ENCODE data around the gene RFK.

The RFK gene

GRCh38 chr9:76419782-76420380 is 25.7 kb upstream of the RFK start:
- Mint-ChIP-seq H3K4me3 (no peak overlapping the region), H3K27ac (no peak overlapping the region), H3K27me3 (peaks cover 6% of the 10 kb centered on the region), H3K4me1 (peaks cover 39% of the 10 kb centered on the region), H3K9me3 (peaks cover 0 to 1% of the 10 kb centered on the region in 2 donors)
- DNase-seq (no peak), ATAC-seq (no peak)

- DNase-seq (no peak), ATAC-seq (no peak)
- H3K4me1 Mint-ChIP-seq: peaks cover 30% of the 10 kb centered on the region
- no peak overlapping the region for H3K27ac Mint-ChIP-seq
- peaks cover 11 to 17% of the 10 kb centered on the region in 2 donors for H3K9me3 Mint-ChIP-seq
- no peak overlapping the region for H3K4me3 Mint-ChIP-seq
- peaks cover 6% of the 10 kb centered on the region for H3K27me3 Mint-ChIP-seq
These were observed 23.2 kb upstream of the RFK start for GRCh38 chr9:76417394-76417793.

- no peak for DNase-seq
- Mint-ChIP-seq H3K9me3 (peaks cover 11 to 17% of the 10 kb centered on the region in 2 donors), H3K4me1 (peaks cover 30% of the 10 kb centered on the region), H3K4me3 (no peak overlapping the region), H3K27ac (peak overlapping the region in 1 of 2 donors; percentile 26), H3K27me3 (peaks cover 6% of the 10 kb centered on the region)
- ATAC-seq: no peak
These were observed 21.5 kb upstream of the RFK start for GRCh38 chr9:76415731-76416130.

- H3K4me3 Mint-ChIP-seq: peak overlapping the region in 1 of 2 donors; percentile 10
- peaks cover 6% of the 10 kb centered on the region for H3K27me3 Mint-ChIP-seq
- H3K9me3 Mint-ChIP-seq: peaks cover 11 to 17% of the 10 kb centered on the region in 2 donors
- no peak for ATAC-seq
- no peak overlapping the region for H3K27ac Mint-ChIP-seq
- DNase-seq: no peak
- peaks cover 30% of the 10 kb centered on the region for H3K4me1 Mint-ChIP-seq
These were observed 20.9 kb upstream of the RFK start for GRCh38 chr9:76415154-76415553.

GRCh38 chr9:76414661-76415060 is 20.4 kb upstream of the RFK start:
- Mint-ChIP-seq H3K4me3 (peak overlapping the region in 1 of 2 donors; percentile 10), H3K27me3 (peaks cover 6% of the 10 kb centered on the region), H3K4me1 (peaks cover 30% of the 10 kb centered on the region), H3K9me3 (peaks cover 11 to 17% of the 10 kb centered on the region in 2 donors), H3K27ac (no peak overlapping the region)
- peak; percentile 56 for ATAC-seq
- no peak for DNase-seq

- ATAC-seq (no peak), DNase-seq (no peak)
- Mint-ChIP-seq H3K27me3 (peaks cover 6% of the 10 kb centered on the region), H3K4me3 (no peak overlapping the region), H3K27ac (no peak overlapping the region), H3K4me1 (peaks cover 31% of the 10 kb centered on the region), H3K9me3 (peaks cover 11 to 17% of the 10 kb centered on the region in 2 donors)
These were observed 19.4 kb upstream of the RFK start for GRCh38 chr9:76413658-76414057.

- no peak overlapping the region for H3K4me3 Mint-ChIP-seq
- no peak for ATAC-seq
- H3K9me3 Mint-ChIP-seq: peaks cover 11 to 17% of the 10 kb centered on the region in 2 donors
- no peak for DNase-seq
- H3K27ac Mint-ChIP-seq: peak overlapping the region in 1 of 2 donors; percentile 24
- H3K4me1 Mint-ChIP-seq: peaks cover 37% of the 10 kb centered on the region
- peaks cover 6% of the 10 kb centered on the region for H3K27me3 Mint-ChIP-seq
These were observed 18.4 kb upstream of the RFK start for GRCh38 chr9:76412638-76413037.

- ATAC-seq (no peak), DNase-seq (no peak)
- no peaks in the 10 kb centered on the region for H3K9me3 Mint-ChIP-seq
- H3K27ac Mint-ChIP-seq: no peak overlapping the region
- no peaks in the 10 kb centered on the region for H3K27me3 Mint-ChIP-seq
- peaks cover 21% of the 10 kb centered on the region for H3K4me1 Mint-ChIP-seq
- no peak overlapping the region for H3K4me3 Mint-ChIP-seq
These were observed 11.6 kb upstream of the RFK start for GRCh38 chr9:76405868-76406267.

GRCh38 chr9:76405340-76405739 is 11.1 kb upstream of the RFK start:
- Mint-ChIP-seq H3K27ac (no peak overlapping the region), H3K9me3 (no peaks in the 10 kb centered on the region), H3K4me3 (no peak overlapping the region), H3K4me1 (peaks cover 27% of the 10 kb centered on the region), H3K27me3 (no peaks in the 10 kb centered on the region)
- no peak for ATAC-seq
- no peak for DNase-seq

- no peak for ATAC-seq
- H3K27me3 Mint-ChIP-seq: no peaks in the 10 kb centered on the region
- DNase-seq: no peak
- no peaks in the 10 kb centered on the region for H3K9me3 Mint-ChIP-seq
- H3K4me3 Mint-ChIP-seq: no peak overlapping the region
- peaks cover 31% of the 10 kb centered on the region for H3K4me1 Mint-ChIP-seq
- H3K27ac Mint-ChIP-seq: no peak overlapping the region
These were observed 10.2 kb upstream of the RFK start for GRCh38 chr9:76404401-76404800.

- peak; percentile 24 to 32 for DNase-seq
These were observed 9.1 kb upstream of the RFK start for GRCh38 chr9:76403352-76403751.

GRCh38 chr9:76401580-76402354 is 7.5 kb upstream of the RFK start:
- Mint-ChIP-seq H3K4me3 (no peak overlapping the region), H3K9me3 (no peaks in the 10 kb centered on the region), H3K27ac (no peak overlapping the region), H3K4me1 (peaks cover 23% of the 10 kb centered on the region), H3K27me3 (no peaks in the 10 kb centered on the region)
- no peak for ATAC-seq
- DNase-seq: no peak

More at GRCh38 chr9:76403352-76403751, 9.1 kb upstream of the RFK start:
- ATAC-seq: peak; percentile 96
- peak overlapping the region in 1 of 2 donors; percentile 80 for H3K27ac Mint-ChIP-seq
- H3K9me3 Mint-ChIP-seq: no peaks in the 10 kb centered on the region
- H3K4me3 Mint-ChIP-seq: peak overlapping the region; percentile 60 to 70
- H3K4me1 Mint-ChIP-seq: peaks cover 26% of the 10 kb centered on the region
- no peaks in the 10 kb centered on the region for H3K27me3 Mint-ChIP-seq

- H3K4me3 Mint-ChIP-seq: no peak overlapping the region
- H3K4me1 Mint-ChIP-seq: peaks cover 23% of the 10 kb centered on the region
- H3K9me3 Mint-ChIP-seq: no peaks in the 10 kb centered on the region
- ATAC-seq: no peak
- H3K27ac Mint-ChIP-seq: no peak overlapping the region
- H3K27me3 Mint-ChIP-seq: no peaks in the 10 kb centered on the region
- no peak for DNase-seq
These were observed 7.0 kb upstream of the RFK start for GRCh38 chr9:76401176-76401575.

GRCh38 chr9:76400534-76401096 is 6.4 kb upstream of the RFK start:
- H3K9me3 Mint-ChIP-seq: no peaks in the 10 kb centered on the region
- peak; percentile 34 for ATAC-seq
- no peaks in the 10 kb centered on the region for H3K27me3 Mint-ChIP-seq
- H3K27ac Mint-ChIP-seq: no peak overlapping the region
- no peak overlapping the region for H3K4me3 Mint-ChIP-seq
- peaks cover 25% of the 10 kb centered on the region for H3K4me1 Mint-ChIP-seq
- DNase-seq: no peak

GRCh38 chr9:76399856-76400255 is 5.6 kb upstream of the RFK start:
- H3K27ac Mint-ChIP-seq: no peak overlapping the region
- no peak for ATAC-seq
- no peaks in the 10 kb centered on the region for H3K9me3 Mint-ChIP-seq

GRCh38 chr9:76396597-76396996 is 2.4 kb upstream of the RFK start:
- Mint-ChIP-seq H3K9me3 (no peaks in the 10 kb centered on the region), H3K27me3 (no peaks in the 10 kb centered on the region), H3K4me3 (no peak overlapping the region), H3K4me1 (peaks cover 31% of the 10 kb centered on the region), H3K27ac (no peak overlapping the region)
- DNase-seq (no peak), ATAC-seq (no peak)

More at GRCh38 chr9:76399856-76400255, 5.6 kb upstream of the RFK start:
- Mint-ChIP-seq H3K4me1 (peaks cover 32% of the 10 kb centered on the region), H3K4me3 (no peak overlapping the region), H3K27me3 (no peaks in the 10 kb centered on the region)
- DNase-seq: no peak

Measured in stimulated activated naive CD8-positive, alpha-beta T cell treated with anti-CD3 and anti-CD28 coated beads, Interleukin-15, amount 100 ng/mL, for 72 hours (primary cell).